Esophagus muscularis mucosa (tissue), 4 donors: ENCODE measurements around the gene AQP12B. TPM values are rescaled to one million over a fixed set of nuclear protein-coding genes. Genes with fewer than 3 reads are reported as not detected.

Source experiments
- DNase-seq: peaks from one replicate; pipeline ENCODE4 v3.0.0-alpha.2; 2017; ENCODE audit errors: extremely low spot score
- H3K27ac ChIP-seq, 4 donors: fragments of 200-600 bp; sonication (generic); replicated peaks in 1 of 4; 1 replicate in 3 of 4; 2 replicates in 1 of 4; pipeline ENCODE4 v1.5.1; 2016 to 2019; ENCODE audit warnings: mild to moderate bottlenecking in 1 of 4
- H3K27me3 ChIP-seq, 4 donors: fragments of 200-600 bp; sonication (generic); one replicate each; pipeline versions ENCODE4 v1.5.1 to v1.6.0; 2016 to 2019
- H3K36me3 ChIP-seq, 4 donors: fragments of 200-600 bp; sonication (generic); one replicate each; pipeline ENCODE4 v1.5.1; 2016 to 2019
- H3K4me1 ChIP-seq, 4 donors: fragments of 200-600 bp; sonication (generic); one replicate each; pipeline ENCODE4 v1.5.1; 2016 to 2019
- H3K4me3 ChIP-seq, 4 donors: fragments of 200-600 bp; sonication (generic); 1 replicate in 2 of 4; 2 replicates in 2 of 4; pipeline ENCODE4 v1.5.1; 2016 to 2019; ENCODE audit warnings: mild to moderate bottlenecking in 4 of 4, moderate library complexity in 1 of 4
- H3K9me3 ChIP-seq, 4 donors: fragments of 200-600 bp; sonication (generic); 1 replicate in 3 of 4; 2 replicates in 1 of 4; pipeline ENCODE4 v1.5.1; 2016 to 2019
- CTCF ChIP-seq, 3 experiments: fragments of 200-600 bp in 2 of 3; fragments of 450-650 bp in 1 of 3; sonication (generic) in 2 of 3; IDR thresholded peaks; one replicate each; pipeline ENCODE4 v1.5.1; 2017 to 2019; ENCODE audit warnings: antibody characterized with exemption in 3 of 3, mild to moderate bottlenecking in 2 of 3, moderate library complexity in 1 of 3
- EP300 ChIP-seq: sonication (generic); formaldehyde crosslinking; IDR thresholded peaks from one replicate; pipeline ENCODE4 v1.6.1; 2017; ENCODE audit warnings: antibody characterized with exemption
- POLR2A ChIP-seq: fragments of 450-650 bp; IDR thresholded peaks from one replicate; pipeline ENCODE4 v1.6.1; 2017; ENCODE audit warnings: antibody characterized with exemption, moderate library complexity, mild to moderate bottlenecking, low read depth
- POLR2AphosphoS5 ChIP-seq, 2 donors: sonication (generic); formaldehyde crosslinking; IDR thresholded peaks; one replicate each; pipeline ENCODE4 v1.6.1; 2017; ENCODE audit warnings: antibody characterized with exemption in 2 of 2
- WGBS: methylation state at CpG from one replicate; pipeline ENCODE4 v1.1.5; 2018; 5-methylcytosine and 5-hydroxymethylcytosine counted together
- intact Hi-C: fragments of 100-400 bp; cut with DNase I; formaldehyde crosslinking; loops from one replicate; pipeline ENCODE4 v1.15.1; 2023
- total RNA-seq, 4 donors: library from RNA; depleted of rRNA; stranded (reverse); fragments of >200 nt; gene quantifications; one replicate each; pipeline versions ENCODE4 v1.1.0 to v1.2.1, GENCODE V29; 2016

The AQP12B gene
- total RNA-seq, 4 donors from 2014 or later = not detected

GRCh38 chr2:240712121-240712520, 29.4 kb upstream of the AQP12B start:
- Histone ChIP-seq H3K27me3 (peaks cover 0 to 39% (median 0%) of the 10 kb centered on the region in 4 donors), H3K9me3 (no peaks in the 10 kb centered on the region), H3K27ac (no peak overlapping the region), H3K4me1 (no peaks in the 10 kb centered on the region), H3K4me3 (no peak overlapping the region), H3K36me3 (no peaks in the 10 kb centered on the region)
- WGBS = 96% methylated on average over 7 of the region's 9 CpGs
- intact Hi-C loops = no loop called here
- no peak for TF ChIP-seq EP300
- TF ChIP-seq POLR2A = no peak
- no peak for TF ChIP-seq POLR2AphosphoS5 (IDR thresholded peaks at IDR 0.05)
- TF ChIP-seq CTCF (IDR thresholded peaks at IDR 0.05) = no peak
- no peak for DNase-seq

- H3K9me3 ChIP-seq = no peaks in the 10 kb centered on the region
- no peak for DNase-seq
- H3K27me3 ChIP-seq = peaks cover 0 to 40% (median 0%) of the 10 kb centered on the region in 4 donors
- no peak overlapping the region for H3K4me3 ChIP-seq
- 54% methylated on average over 3 of the region's 5 CpGs for WGBS
- H3K27ac ChIP-seq = no peak overlapping the region
- no peaks in the 10 kb centered on the region for H3K36me3 ChIP-seq
- H3K4me1 ChIP-seq = no peaks in the 10 kb centered on the region
- TF ChIP-seq POLR2AphosphoS5 (IDR thresholded peaks at IDR 0.05) (no peak), POLR2A (no peak), EP300 (no peak), CTCF (IDR thresholded peaks at IDR 0.05) (no peak)
- intact Hi-C loops = no loop called here
These were observed 29.0 kb upstream of the AQP12B start for GRCh38 chr2:240711701-240712100.

DNA sequence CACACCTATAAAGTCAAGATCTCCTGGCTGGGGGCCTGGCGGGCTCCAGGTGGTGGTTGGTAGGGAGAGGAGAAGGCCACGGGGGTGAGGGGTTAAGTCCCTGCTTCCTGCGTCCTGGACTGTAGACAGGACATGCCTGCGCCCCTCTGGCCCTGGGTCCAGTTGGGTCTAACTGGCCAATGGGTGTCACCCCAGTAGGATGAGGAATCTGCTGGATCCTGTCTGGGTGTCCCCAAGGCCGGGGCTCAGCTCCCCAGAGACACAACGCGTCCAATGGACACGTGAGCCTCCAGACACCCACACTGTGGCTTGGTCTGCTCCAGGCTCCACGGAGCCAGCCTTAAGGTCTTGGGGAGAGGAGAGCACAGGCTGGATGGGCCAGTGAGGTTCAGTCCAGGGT, 28.6 kb upstream of the AQP12B start:
- Histone ChIP-seq H3K4me3 (no peak overlapping the region), H3K27ac (no peak overlapping the region), H3K36me3 (no peaks in the 10 kb centered on the region), H3K9me3 (no peaks in the 10 kb centered on the region), H3K27me3 (peaks cover 0 to 40% (median 0%) of the 10 kb centered on the region in 4 donors), H3K4me1 (no peaks in the 10 kb centered on the region)
- TF ChIP-seq EP300 = no peak
- no peak for TF ChIP-seq POLR2A
- no peak for TF ChIP-seq CTCF (IDR thresholded peaks at IDR 0.05)
- no peak for TF ChIP-seq POLR2AphosphoS5 (IDR thresholded peaks at IDR 0.05)
- intact Hi-C loops = no loop called here
- no peak for DNase-seq
- WGBS = 88% methylated on average over 5 of the region's 9 CpGs

- Histone ChIP-seq H3K36me3 (no peaks in the 10 kb centered on the region), H3K4me1 (no peaks in the 10 kb centered on the region), H3K4me3 (no peak overlapping the region), H3K27ac (no peak overlapping the region), H3K27me3 (peaks cover 0 to 52% (median 2%) of the 10 kb centered on the region in 4 donors), H3K9me3 (no peaks in the 10 kb centered on the region)
- DNase-seq = no peak
- TF ChIP-seq POLR2AphosphoS5 (IDR thresholded peaks at IDR 0.05) = no peak
- no peak for TF ChIP-seq CTCF (IDR thresholded peaks at IDR 0.05)
- TF ChIP-seq EP300 = no peak
- TF ChIP-seq POLR2A = no peak
- intact Hi-C loops = loop anchor here (10.0 kb wide), 1 partner anchor 194 kb away; no protein-coding TSS in a partner anchor
- WGBS = 77% methylated on average over 7 of the region's 7 CpGs
These were observed 25.8 kb upstream of the AQP12B start for GRCh38 chr2:240708457-240708856.

DNA sequence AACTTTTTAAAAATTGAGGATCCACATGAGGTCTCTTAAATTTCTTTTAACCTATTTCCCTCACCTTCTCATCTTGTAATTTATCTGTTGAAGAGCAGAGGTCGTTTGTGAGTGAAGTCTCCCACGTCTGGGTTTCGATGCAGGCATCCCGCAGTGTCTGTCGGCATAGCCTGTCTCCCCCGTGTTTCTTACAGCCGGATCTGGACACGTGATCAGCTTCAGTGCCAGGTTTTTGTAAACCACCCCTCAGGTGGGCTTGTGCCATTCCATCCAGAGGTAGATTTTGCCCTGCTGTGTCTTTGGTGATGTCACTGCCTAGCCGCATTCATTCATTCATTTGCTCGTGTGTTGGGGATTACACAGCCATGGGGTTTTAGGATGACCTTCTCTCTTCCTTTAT, 25.1 kb upstream of the AQP12B start:
- Histone ChIP-seq H3K36me3 (no peaks in the 10 kb centered on the region), H3K9me3 (no peaks in the 10 kb centered on the region), H3K4me3 (no peak overlapping the region), H3K27ac (no peak overlapping the region), H3K4me1 (no peaks in the 10 kb centered on the region), H3K27me3 (peaks cover 0 to 58% (median 2%) of the 10 kb centered on the region in 4 donors)
- intact Hi-C loops = loop anchor here (10.0 kb wide), 1 partner anchor 193 kb away; no protein-coding TSS in a partner anchor
- TF ChIP-seq POLR2A (no peak), POLR2AphosphoS5 (IDR thresholded peaks at IDR 0.05) (no peak), CTCF (IDR thresholded peaks at IDR 0.05) (no peak), EP300 (no peak)
- DNase-seq = no peak
- 77% methylated on average over 10 of the region's 10 CpGs for WGBS
